DOHH2 (cell line): ENCODE measurements around the gene PRR23B.

ENCODE experiments used
- H3F3A ChIP-seq: fragments of 200-600 bp; sonication (generic), shearing (Covaris generic); 2 replicates; pipeline ENCODE4 v1.6.0; 2016; ENCODE audit warnings: antibody characterized with exemption, mild to moderate bottlenecking; ENCODE audit not compliant: control insufficient read depth, insufficient read depth
- H3K27ac ChIP-seq: fragments of 200-600 bp; sonication (generic); 2 replicates; pipeline ENCODE4 v1.5.1; 2014; ENCODE audit warnings: low read depth, mild to moderate bottlenecking, low read length, moderate library complexity
- H3K27me3 ChIP-seq: fragments of 200-600 bp; sonication (generic); 2 replicates; pipeline ENCODE4 v1.6.1; 2014; ENCODE audit warnings: mild to moderate bottlenecking, low read length, mixed read lengths; ENCODE audit not compliant: control insufficient read depth
- H3K36me3 ChIP-seq: fragments of 200-600 bp; sonication (generic); 2 replicates; pipeline ENCODE4 v1.6.1; 2014; ENCODE audit warnings: mild to moderate bottlenecking, low read length, moderate library complexity, mixed read lengths; ENCODE audit not compliant: control insufficient read depth
- H3K4me1 ChIP-seq: fragments of 200-600 bp; sonication (generic); 2 replicates; pipeline ENCODE4 v1.6.1; 2014; ENCODE audit warnings: mild to moderate bottlenecking, low read length, mixed read lengths; ENCODE audit not compliant: control insufficient read depth
- H3K4me2 ChIP-seq: fragments of 200-600 bp; sonication (generic); 2 replicates; pipeline ENCODE4 v1.6.0; 2014; ENCODE audit warnings: mild to moderate bottlenecking, low read length, moderate library complexity
- H3K4me3 ChIP-seq: fragments of 200-600 bp; sonication (generic); 2 replicates; pipeline ENCODE4 v1.5.1; 2014; ENCODE audit warnings: mild to moderate bottlenecking, low read length, mixed read lengths
- H3K79me2 ChIP-seq: fragments of 200-600 bp; sonication (generic); 2 replicates; pipeline ENCODE4 v1.6.1; 2014; ENCODE audit warnings: mild to moderate bottlenecking, low read length, mixed read lengths; ENCODE audit not compliant: control insufficient read depth
- H3K9me2 ChIP-seq: fragments of 200-600 bp; sonication (generic); replicated peaks from 2 replicates; pipeline ENCODE4 v1.6.1; 2014; ENCODE audit warnings: mild to moderate bottlenecking, low read length, mixed read lengths; ENCODE audit not compliant: control insufficient read depth
- H3K9me3 ChIP-seq: fragments of 200-600 bp; sonication (generic); 2 replicates; pipeline ENCODE4 v1.6.1; 2014; ENCODE audit warnings: antibody characterized with exemption, low read length, mixed read lengths; ENCODE audit not compliant: control insufficient read depth, insufficient read depth
- H4K20me1 ChIP-seq: fragments of 200-600 bp; sonication (generic); 2 replicates; pipeline ENCODE4 v1.6.0; 2014; ENCODE audit warnings: low read depth, mild to moderate bottlenecking, antibody characterized with exemption, low read length, moderate library complexity; ENCODE audit not compliant: control insufficient read depth, insufficient read depth
- EZH2phosphoT487 ChIP-seq: fragments of 200-600 bp; sonication (generic); IDR thresholded peaks from 2 replicates; pipeline ENCODE4 v1.6.1; 2017; ENCODE audit warnings: borderline replicate concordance, mild to moderate bottlenecking, antibody characterized with exemption, low read length, moderate library complexity, mixed read lengths
- TF ChIP-seq, protein P1 (sequence below): fragments of 200-600 bp; sonication (generic); IDR thresholded peaks from one replicate; pipeline ENCODE4 v1.5.1; 2014; ENCODE audit warnings: antibody characterized with exemption, mild to moderate bottlenecking, low read depth, low read length; ENCODE audit not compliant: poor library complexity, severe bottlenecking

PRR23B gene

DNA sequence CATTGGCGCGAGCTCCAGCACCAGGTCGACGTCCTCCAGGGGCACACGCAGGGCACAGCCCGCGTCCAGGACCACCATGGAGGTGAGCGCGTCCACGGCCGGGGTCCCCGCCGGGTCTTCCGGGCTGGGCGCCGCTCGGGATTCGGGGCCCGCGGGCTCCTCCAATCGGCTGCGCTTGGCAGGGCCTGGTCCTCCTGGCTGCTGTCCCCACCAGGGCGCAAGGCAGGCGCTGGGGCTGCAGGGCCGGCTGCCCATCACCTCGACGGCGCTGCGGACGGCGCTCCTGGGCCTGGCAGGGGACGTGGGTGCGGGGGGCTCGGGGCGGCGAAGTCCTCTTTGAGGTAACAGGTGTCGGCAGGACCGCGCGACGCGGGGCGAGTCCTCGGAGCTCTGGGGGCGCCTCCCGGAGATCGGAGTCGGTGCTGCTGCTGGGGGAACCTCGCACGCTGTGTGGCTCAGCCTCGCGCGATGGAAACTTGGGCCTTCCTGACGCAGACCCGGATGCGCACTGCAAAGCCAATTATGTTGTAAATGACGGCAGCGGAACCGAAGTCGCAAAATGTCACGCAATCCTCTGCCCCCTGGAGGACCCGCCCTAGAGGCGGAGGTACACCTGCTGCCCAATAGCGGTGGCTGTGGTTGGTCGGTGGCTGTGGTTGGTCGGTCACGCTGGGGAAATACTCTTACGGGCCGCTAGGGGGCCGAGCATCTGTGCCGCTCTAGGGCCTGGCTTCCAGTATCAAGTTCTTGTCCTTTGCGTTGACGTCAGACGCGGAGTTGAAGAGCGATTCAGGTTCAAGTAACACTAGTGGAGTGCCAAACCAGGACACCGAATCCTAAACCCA lies 23.9 kb upstream of the PRR23B start, which contains the start of gene PRR23C:
TSS of gene PRR23C (minus strand) at position 527 of the 845 bp plus-strand sequence. CDS start at position 255, 272 bp downstream.
- Histone ChIP-seq H3K79me2 (no peaks in the 10 kb centered on the region), H3F3A (no peaks in the 10 kb centered on the region), H3K9me3 (peaks cover 3% of the 10 kb centered on the region; the same call in 1 of the 2 replicates), H3K4me1 (no peaks in the 10 kb centered on the region), H4K20me1 (no peaks in the 10 kb centered on the region), H3K4me3 (no peak within 1 kb of the TSS), H3K36me3 (no peaks in the 10 kb centered on the region), H3K27me3 (peaks cover 2% of the 10 kb centered on the region), H3K27ac (no peak within 1 kb of the TSS), H3K4me2 (no peak within 1 kb of the TSS), H3K9me2 (no peaks in the 10 kb centered on the region)
- TF ChIP-seq, protein P1, sequence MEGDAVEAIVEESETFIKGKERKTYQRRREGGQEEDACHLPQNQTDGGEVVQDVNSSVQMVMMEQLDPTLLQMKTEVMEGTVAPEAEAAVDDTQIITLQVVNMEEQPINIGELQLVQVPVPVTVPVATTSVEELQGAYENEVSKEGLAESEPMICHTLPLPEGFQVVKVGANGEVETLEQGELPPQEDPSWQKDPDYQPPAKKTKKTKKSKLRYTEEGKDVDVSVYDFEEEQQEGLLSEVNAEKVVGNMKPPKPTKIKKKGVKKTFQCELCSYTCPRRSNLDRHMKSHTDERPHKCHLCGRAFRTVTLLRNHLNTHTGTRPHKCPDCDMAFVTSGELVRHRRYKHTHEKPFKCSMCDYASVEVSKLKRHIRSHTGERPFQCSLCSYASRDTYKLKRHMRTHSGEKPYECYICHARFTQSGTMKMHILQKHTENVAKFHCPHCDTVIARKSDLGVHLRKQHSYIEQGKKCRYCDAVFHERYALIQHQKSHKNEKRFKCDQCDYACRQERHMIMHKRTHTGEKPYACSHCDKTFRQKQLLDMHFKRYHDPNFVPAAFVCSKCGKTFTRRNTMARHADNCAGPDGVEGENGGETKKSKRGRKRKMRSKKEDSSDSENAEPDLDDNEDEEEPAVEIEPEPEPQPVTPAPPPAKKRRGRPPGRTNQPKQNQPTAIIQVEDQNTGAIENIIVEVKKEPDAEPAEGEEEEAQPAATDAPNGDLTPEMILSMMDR: no peak
- no peak for TF ChIP-seq EZH2phosphoT487

DNA sequence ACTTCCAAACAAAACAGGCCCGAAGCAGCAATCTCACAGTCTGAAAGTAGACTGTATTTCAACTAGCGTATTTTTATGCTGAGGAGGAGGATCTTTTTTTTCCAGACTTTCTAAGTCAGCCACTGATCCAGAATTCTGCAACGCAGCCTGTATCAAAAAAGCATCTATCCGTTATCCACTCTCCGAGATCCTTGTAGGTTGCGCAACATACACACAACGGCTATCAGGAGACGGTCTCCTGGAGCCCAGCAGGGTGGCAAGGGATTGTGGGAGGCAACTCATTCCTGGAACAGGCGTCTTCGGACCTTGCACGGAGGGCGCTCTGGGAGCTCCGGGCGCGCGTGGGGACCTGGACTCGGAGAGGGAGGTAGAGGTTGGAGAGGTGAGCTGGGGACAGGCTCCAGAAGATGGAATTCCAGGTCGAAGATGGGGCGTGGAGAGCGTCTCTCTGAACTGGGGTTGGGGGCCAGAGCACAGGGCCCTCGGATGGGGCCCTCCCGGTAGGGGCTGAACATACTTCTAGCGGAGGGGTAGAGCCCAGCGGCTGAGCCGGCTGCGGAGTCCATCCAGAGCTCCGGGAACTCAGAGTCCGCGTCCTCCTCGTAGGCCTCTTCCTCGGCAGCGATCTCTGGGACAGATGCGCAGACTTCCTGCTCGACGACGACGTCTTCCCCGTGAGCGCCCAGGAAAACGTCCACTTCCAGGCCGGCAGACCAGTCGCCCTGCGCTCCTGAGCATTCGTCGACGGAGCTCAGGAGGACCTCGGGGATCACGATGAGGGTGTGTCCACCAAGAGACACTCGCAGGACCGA lies 23.0 kb upstream of the PRR23B start:
- Histone ChIP-seq H4K20me1 (no peaks in the 10 kb centered on the region), H3K36me3 (no peaks in the 10 kb centered on the region), H3K9me2 (no peaks in the 10 kb centered on the region), H3F3A (no peaks in the 10 kb centered on the region), H3K9me3 (peaks cover 3% of the 10 kb centered on the region; the same call in 1 of the 2 replicates), H3K79me2 (no peaks in the 10 kb centered on the region), H3K4me1 (no peaks in the 10 kb centered on the region), H3K4me3 (no peak overlapping the region), H3K4me2 (no peak overlapping the region), H3K27ac (no peak overlapping the region), H3K27me3 (peaks cover 7% of the 10 kb centered on the region)
- TF ChIP-seq EZH2phosphoT487: no peak
- TF ChIP-seq, protein P1: no peak

DNA sequence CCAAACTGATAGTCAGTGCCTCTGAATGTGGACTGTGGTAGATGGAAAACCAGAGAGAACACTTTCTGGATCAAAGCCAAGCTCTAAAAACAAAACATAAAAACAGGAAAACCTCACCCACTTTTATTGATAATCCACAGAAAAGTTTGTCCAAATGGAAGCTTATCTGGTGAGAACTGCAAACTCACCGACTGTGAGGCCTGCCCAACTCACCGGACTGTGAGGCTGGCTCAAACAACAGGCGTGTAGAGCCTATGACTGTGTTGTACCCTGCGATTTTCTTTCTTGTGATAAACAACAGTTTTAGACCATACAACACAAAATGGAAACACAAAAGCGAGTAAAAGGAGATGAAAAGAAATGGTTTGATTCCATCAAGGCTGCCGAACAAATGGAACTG lies 16.8 kb upstream of the PRR23B start:
- TF ChIP-seq EZH2phosphoT487: no peak
- TF ChIP-seq, protein P1: no peak
- Histone ChIP-seq H3F3A (no peaks in the 10 kb centered on the region), H3K9me3 (no peaks in the 10 kb centered on the region), H4K20me1 (no peaks in the 10 kb centered on the region), H3K27me3 (peaks cover 12% of the 10 kb centered on the region), H3K4me3 (no peak overlapping the region), H3K27ac (no peak overlapping the region), H3K4me1 (no peaks in the 10 kb centered on the region), H3K9me2 (no peaks in the 10 kb centered on the region), H3K36me3 (no peaks in the 10 kb centered on the region), H3K79me2 (no peaks in the 10 kb centered on the region), H3K4me2 (no peak overlapping the region)
